H1 (cell line): Measurements from ENCODE around the gene LBX1.

Source experiments
- ASH2L ChIP-seq: fragments of 200-600, 300-600 bp; sonication (generic); IDR thresholded peaks from one replicate; pipeline ENCODE4 v1.7.1; 2017; ENCODE audit warnings: low read length
- BRCA1 ChIP-seq: IDR thresholded peaks from 2 replicates; pipeline ENCODE4 v1.6.1; 2012; ENCODE audit warnings: low read depth, low read length, improper control_type of control experiment
- CHD2 ChIP-seq: IDR thresholded peaks from 2 replicates; pipeline ENCODE4 v1.6.1; 2012; ENCODE audit warnings: low read length, improper control_type of control experiment
- CTCF ChIP-seq, 3 experiments: IDR thresholded peaks; 1 replicate in 2 of 3; 2 replicates in 1 of 3; pipeline versions ENCODE4 v1.5.1 to v1.6.1; 2011; ENCODE audit warnings: low read length in 3 of 3, mild to moderate bottlenecking in 3 of 3, inconsistent platforms in 2 of 3, low read depth in 1 of 3, moderate library complexity in 1 of 3; ENCODE audit not compliant: insufficient read depth in 1 of 3; ENCODE audit errors: control extremely low read depth in 1 of 3
- EP300 ChIP-seq, 2 experiments: IDR thresholded peaks; 1 replicate in 1 of 2; 2 replicates in 1 of 2; pipeline ENCODE4 v1.6.1; 2011 to 2012; ENCODE audit warnings: low read depth in 2 of 2, low read length in 2 of 2, mild to moderate bottlenecking in 2 of 2, borderline replicate concordance in 1 of 2, inconsistent platforms in 1 of 2, moderate library complexity in 1 of 2
- EZH2 ChIP-seq: fragments of 200-600 bp; sonication (generic); IDR thresholded peaks from 2 replicates; pipeline ENCODE4 v1.7.1; 2012; ENCODE audit warnings: low read depth, mild to moderate bottlenecking, moderate library complexity, low read length, inconsistent platforms; ENCODE audit not compliant: severe bottlenecking
- GTF2F1 ChIP-seq: IDR thresholded peaks from 2 replicates; pipeline ENCODE4 v1.6.1; 2012; ENCODE audit warnings: low read depth, low read length, improper control_type of control experiment, borderline replicate concordance
- JUND ChIP-seq: IDR thresholded peaks from 2 replicates; pipeline ENCODE4 v1.6.1; 2011; ENCODE audit warnings: mild to moderate bottlenecking, improper control_type of control experiment, low read length
- POLR2A ChIP-seq, 2 experiments: IDR thresholded peaks; 1 replicate in 1 of 2; 2 replicates in 1 of 2; pipeline ENCODE4 v1.6.1; 2011; ENCODE audit warnings: low read depth in 2 of 2, low read length in 2 of 2, mild to moderate bottlenecking in 2 of 2; ENCODE audit errors: control extremely low read depth in 1 of 2
- RAD21 ChIP-seq, 2 experiments: IDR thresholded peaks in 1 of 2; conservative IDR thresholded peaks in 1 of 2; 2 replicates each; pipeline ENCODE4 v1.6.1; 2011; ENCODE audit warnings: low read depth in 2 of 2, low read length in 2 of 2, improper control_type of control experiment in 1 of 2, inconsistent platforms in 1 of 2, mild to moderate bottlenecking in 1 of 2, moderate library complexity in 1 of 2
- RFX5 ChIP-seq: IDR thresholded peaks from 2 replicates; pipeline ENCODE4 v1.6.1; 2011; ENCODE audit warnings: low read depth, low read length, improper control_type of control experiment, borderline replicate concordance
- SIRT6 ChIP-seq: IDR thresholded peaks from one replicate; pipeline ENCODE4 v1.7.1; 2012; ENCODE audit warnings: low read length, inconsistent platforms
- SRF ChIP-seq: IDR thresholded peaks from 2 replicates; pipeline ENCODE4 v1.6.1; 2011; ENCODE audit warnings: mild to moderate bottlenecking, low read depth, low read length, moderate library complexity
- TF ChIP-seq, protein P1 (sequence below): IDR thresholded peaks from 2 replicates; pipeline ENCODE4 v1.6.1; 2012; ENCODE audit warnings: inconsistent platforms

DNA sequence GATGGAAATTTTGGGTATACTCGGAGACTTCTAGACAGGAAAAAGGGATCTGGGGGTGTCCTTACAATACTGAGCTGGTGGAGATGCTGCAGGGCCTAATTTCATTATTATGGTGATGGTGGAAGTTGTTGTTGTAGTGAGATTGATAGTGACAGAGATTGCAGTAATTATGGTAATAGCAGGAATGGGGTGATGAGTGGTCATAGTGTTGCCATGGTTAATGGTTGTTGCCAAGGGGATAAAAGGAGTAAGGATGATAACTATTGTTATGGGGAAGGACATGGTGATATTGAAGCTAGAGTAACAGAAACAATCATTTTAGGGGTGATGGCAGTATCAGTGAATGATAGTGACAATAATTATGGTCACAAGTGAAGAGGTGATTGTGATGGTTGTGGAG lies 27.1 kb upstream of the LBX1 start:
- TF ChIP-seq CTCF (IDR thresholded peaks at IDR 0.05; ENCODE audit: control extremely low read depth in 1 of 3, insufficient read depth in 1 of 3, low read depth in 1 of 3, low read length in 3 of 3): no peak
- no peak for TF ChIP-seq GTF2F1
- no peak for TF ChIP-seq RFX5
- TF ChIP-seq CHD2: no peak
- TF ChIP-seq ASH2L: no peak
- no peak for TF ChIP-seq SIRT6
- no peak for TF ChIP-seq BRCA1
- TF ChIP-seq EP300 (IDR thresholded peaks at IDR 0.05; ENCODE audit: borderline replicate concordance in 1 of 2, low read depth in 2 of 2, low read length in 2 of 2): no peak
- TF ChIP-seq JUND: no peak
- no peak for TF ChIP-seq POLR2A (IDR thresholded peaks at IDR 0.05; ENCODE audit: control extremely low read depth in 1 of 2, low read depth in 2 of 2, low read length in 2 of 2)
- no peak for TF ChIP-seq EZH2
- TF ChIP-seq, protein P1, sequence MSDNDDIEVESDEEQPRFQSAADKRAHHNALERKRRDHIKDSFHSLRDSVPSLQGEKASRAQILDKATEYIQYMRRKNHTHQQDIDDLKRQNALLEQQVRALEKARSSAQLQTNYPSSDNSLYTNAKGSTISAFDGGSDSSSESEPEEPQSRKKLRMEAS: no peak
- no peak for TF ChIP-seq RAD21 (IDR thresholded peaks at IDR 0.05 in 1 of 2, conservative IDR thresholded peaks at IDR 0.05 in 1 of 2; ENCODE audit: low read depth in 2 of 2, low read length in 2 of 2)
- TF ChIP-seq SRF: no peak
